Cardiac muscle cell (in vitro differentiated cells and primary cell): ENCODE measurements around the gene SLC46A1. TPM values are rescaled to one million over a fixed set of nuclear protein-coding genes. Genes with fewer than 3 reads are reported as not detected.

Experiments used
- DNase-seq, 2 donors: peaks; one replicate each; pipeline versions ENCODE4 v3.0.0 to v3.0.0-alpha.2; 2010 to 2017; ENCODE audit warnings: low read depth in 1 of 2, low spot score in 1 of 2
- H3K27ac ChIP-seq: fragments of 200-600 bp; sonication (generic); 2 replicates; pipeline ENCODE4 v1.5.1; 2016
- H3K27me3 ChIP-seq: fragments of 200-600 bp; sonication (generic); 2 replicates; pipeline ENCODE4 v1.6.0; 2016; ENCODE audit warnings: control low read depth
- H3K36me3 ChIP-seq: fragments of 200-600 bp; sonication (generic); 2 replicates; pipeline ENCODE4 v1.5.1; 2016; ENCODE audit warnings: control low read depth
- H3K4me1 ChIP-seq: fragments of 200-600 bp; sonication (generic); 2 replicates; pipeline ENCODE4 v1.8.1; 2017; ENCODE audit warnings: low read depth, mild to moderate bottlenecking, mixed run types
- H3K4me3 ChIP-seq: fragments of 200-600 bp; sonication (generic); 2 replicates; pipeline ENCODE4 v1.5.1; 2016; ENCODE audit warnings: mild to moderate bottlenecking
- H3K9me3 ChIP-seq: fragments of 200-600 bp; sonication (generic); 2 replicates; pipeline ENCODE4 v1.5.1; 2017; ENCODE audit warnings: low read depth, mild to moderate bottlenecking, control low read depth
- polyA plus RNA-seq: library from polyadenylated mRNA; unstranded; fragments of >200 nt; fragmentation: Nextera tagmentation; extraction: Ambion mirVana; gene quantifications from 2 replicates; pipeline ENCODE4 v1.2.1, GENCODE V29; 2016
- total RNA-seq: library from RNA; depleted of rRNA; stranded (reverse); fragments of >200 nt; gene quantifications from 2 replicates; pipeline ENCODE4 v1.2.3, GENCODE V29; 2016
- TF ChIP-seq, protein P1 (sequence below): IDR thresholded peaks from 2 replicates; pipeline ENCODE4 v1.5.1; 2012; ENCODE audit warnings: low read depth, mild to moderate bottlenecking, low read length

Gene SLC46A1
- total and polyA plus RNA-seq, 2 experiments from 2014 or later: 8.4 to 11.6 TPM

DNA sequence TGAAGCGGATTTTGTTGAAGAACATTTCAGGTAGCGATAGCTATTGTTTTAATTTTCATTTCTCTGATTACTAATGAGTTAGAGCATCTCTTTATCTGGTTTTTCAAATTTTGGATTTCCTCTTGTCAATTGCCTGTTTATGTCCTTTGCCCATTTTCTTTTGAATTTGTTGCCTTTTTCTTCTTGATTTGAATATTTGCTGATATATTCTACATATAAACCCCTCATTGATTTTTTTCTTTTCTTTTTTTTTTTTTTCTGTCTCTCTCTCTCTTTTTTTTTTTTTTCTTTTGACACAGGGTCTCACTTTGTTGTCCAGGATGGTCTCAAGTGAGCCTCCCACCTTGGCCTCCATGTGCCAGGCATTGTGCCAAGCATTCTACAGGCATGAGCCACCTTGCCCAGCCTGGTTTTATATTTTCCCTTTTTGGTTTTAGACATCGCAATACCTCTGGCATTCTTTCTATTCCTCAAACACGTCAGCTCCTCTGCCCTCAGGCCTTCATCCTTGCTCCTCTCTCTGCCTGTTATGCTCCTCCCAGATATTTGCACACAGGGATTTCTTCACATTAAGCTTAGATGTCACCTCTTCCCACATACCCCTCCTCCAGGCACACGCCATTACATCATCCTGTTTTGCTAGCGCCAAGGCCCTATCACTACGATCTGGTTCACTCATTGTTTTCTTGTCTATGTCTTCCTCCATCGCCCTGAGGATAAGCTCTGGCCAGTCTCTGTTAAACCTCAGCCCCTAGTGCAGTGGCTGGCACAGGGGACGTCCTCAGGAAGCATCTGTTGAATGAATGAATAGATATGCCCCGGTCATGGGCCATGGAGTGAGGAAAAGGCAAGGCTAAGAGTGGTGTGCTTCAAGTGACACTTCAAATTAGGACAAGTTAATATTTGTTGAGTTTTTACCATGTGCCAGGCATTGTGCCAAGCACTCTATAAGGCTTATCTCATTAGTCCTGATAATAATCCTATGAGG lies 25.9 kb downstream of the SLC46A1 start:
- H3K27me3 ChIP-seq: peaks cover 59% of the 10 kb centered on the region
- TF ChIP-seq, protein P1, sequence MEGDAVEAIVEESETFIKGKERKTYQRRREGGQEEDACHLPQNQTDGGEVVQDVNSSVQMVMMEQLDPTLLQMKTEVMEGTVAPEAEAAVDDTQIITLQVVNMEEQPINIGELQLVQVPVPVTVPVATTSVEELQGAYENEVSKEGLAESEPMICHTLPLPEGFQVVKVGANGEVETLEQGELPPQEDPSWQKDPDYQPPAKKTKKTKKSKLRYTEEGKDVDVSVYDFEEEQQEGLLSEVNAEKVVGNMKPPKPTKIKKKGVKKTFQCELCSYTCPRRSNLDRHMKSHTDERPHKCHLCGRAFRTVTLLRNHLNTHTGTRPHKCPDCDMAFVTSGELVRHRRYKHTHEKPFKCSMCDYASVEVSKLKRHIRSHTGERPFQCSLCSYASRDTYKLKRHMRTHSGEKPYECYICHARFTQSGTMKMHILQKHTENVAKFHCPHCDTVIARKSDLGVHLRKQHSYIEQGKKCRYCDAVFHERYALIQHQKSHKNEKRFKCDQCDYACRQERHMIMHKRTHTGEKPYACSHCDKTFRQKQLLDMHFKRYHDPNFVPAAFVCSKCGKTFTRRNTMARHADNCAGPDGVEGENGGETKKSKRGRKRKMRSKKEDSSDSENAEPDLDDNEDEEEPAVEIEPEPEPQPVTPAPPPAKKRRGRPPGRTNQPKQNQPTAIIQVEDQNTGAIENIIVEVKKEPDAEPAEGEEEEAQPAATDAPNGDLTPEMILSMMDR: no peak

DNA sequence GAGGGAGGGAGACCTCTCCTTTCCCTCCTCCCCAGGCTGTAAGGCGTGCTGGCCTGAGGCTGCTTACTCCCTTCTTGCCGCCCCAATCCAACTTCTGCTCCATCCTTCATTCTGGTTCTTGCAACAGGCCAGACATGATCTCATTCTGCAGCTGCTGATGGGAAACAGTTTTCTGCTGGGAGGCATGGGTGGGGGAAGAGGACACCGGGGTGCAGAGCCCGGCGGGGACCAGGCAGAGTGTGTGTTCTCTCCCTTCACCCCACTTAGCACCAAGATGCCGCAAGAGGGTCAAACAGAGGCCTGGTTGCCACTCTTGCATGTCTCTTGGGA lies 33.1 kb downstream of the SLC46A1 start:
- Histone ChIP-seq H3K4me3 (no peak overlapping the region), H3K4me1 (peaks cover 12% of the 10 kb centered on the region), H3K9me3 (no peaks in the 10 kb centered on the region), H3K27me3 (peaks cover 16% of the 10 kb centered on the region), H3K27ac (no peak overlapping the region), H3K36me3 (no peaks in the 10 kb centered on the region)
- no peak for DNase-seq
- TF ChIP-seq, protein P1: no peak

More for the DNA sequence above, 25.9 kb downstream of the SLC46A1 start:
- no peaks in the 10 kb centered on the region for H3K9me3 ChIP-seq
- no peaks in the 10 kb centered on the region for H3K36me3 ChIP-seq
- no peak overlapping the region for H3K27ac ChIP-seq
- H3K4me1 ChIP-seq: no peaks in the 10 kb centered on the region
- no peak overlapping the region for H3K4me3 ChIP-seq
- peak in 1 of 2 donors; percentile 88 for DNase-seq

DNA sequence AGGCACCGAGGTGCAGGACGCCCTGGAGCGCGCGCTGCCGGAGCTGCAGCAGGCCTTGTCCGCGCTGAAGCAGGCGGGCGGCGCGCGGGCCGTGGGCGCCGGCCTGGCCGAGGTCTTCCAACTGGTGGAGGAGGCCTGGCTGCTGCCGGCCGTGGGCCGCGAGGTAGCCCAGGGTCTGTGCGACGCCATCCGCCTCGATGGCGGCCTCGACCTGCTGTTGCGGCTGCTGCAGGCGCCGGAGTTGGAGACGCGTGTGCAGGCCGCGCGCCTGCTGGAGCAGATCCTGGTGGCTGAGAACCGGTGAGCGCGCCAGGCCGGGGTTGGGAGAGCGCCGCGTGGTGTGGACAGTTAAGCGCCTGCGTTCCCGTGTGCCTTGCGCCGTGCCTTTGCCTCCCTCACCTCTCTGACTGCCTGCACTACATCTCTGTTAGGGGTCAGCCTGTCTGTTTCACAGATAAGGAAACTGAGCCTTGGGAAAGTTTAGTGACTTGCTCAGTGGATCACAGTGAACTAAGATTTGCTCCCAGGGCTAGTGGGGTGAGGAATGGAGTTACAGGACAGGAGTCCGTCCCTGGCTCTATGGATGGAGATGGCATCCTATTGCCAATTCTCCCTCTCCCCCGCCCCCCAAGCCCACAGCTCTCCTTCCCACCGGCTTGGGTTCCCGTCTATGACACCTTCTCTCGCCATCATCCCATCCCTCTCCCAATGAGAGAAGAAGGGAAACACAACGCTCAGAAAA lies 33.6 kb downstream of the SLC46A1 start:
- DNase-seq: peak in 1 of 2 donors; percentile 49
- H3K27ac ChIP-seq: no peak overlapping the region
- peaks cover 12% of the 10 kb centered on the region for H3K4me1 ChIP-seq
- no peaks in the 10 kb centered on the region for H3K36me3 ChIP-seq
- H3K9me3 ChIP-seq: no peaks in the 10 kb centered on the region
- peaks cover 16% of the 10 kb centered on the region for H3K27me3 ChIP-seq
- TF ChIP-seq, protein P1: no peak
- peak overlapping the region; percentile 22 for H3K4me3 ChIP-seq

DNA sequence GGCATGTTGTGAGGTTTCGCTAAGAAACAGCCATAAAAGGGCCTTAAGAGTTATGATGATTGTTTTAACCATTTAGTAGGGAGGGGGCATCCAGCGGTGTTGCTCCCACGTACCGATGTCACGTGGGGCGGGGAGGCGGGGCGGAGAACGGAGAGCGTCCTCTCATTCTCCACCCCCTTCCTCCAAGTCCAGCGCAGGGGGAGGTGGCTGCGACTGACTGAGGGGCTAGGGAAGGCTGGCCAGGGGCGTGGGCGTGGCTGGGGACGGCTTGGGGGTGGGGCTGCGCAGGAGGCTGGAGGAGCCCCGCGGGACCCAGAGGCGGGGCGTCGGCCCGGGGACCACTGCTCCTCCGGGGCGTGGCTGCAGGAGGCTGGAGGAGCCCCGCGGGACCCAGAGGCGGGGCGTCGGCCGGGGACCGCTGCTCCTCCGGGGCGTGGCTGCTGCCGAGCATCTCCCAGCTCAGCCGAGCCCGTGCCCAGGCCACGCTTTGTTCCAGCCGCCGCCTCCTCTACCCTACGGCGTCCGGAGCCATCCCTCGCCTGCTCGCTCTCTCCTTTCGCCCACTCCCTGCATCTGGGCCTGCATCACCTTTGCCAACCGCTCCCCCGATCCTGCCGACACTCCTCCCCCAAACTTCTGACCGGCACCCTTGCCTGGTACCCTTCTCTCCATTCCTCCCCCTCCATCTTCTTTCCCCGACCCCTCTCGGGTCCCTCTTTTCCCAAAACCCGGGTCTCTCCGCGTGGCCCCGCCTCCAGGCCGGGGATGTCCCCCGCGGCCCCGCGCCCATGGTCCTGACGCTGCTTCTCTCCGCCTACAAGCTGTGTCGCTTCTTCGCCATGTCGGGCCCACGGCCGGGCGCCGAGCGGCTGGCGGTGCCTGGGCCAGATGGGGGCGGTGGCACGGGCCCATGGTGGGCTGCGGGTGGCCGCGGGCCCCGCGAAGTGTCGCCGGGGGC lies 34.5 kb downstream of the SLC46A1 start, which contains the start of gene SARM1:
Gene SARM1, plus strand, starts transcription at position 450 of the 958 bp plus-strand sequence. Its CDS starts 339 bp downstream, at position 789.
- TF ChIP-seq, protein P1: no peak
- Histone ChIP-seq H3K36me3 (no peaks in the 10 kb centered on the region), H3K4me3 (peak within 1 kb of the TSS; percentile 22), H3K9me3 (no peaks in the 10 kb centered on the region), H3K27me3 (peaks cover 16% of the 10 kb centered on the region), H3K4me1 (peaks cover 12% of the 10 kb centered on the region), H3K27ac (peak within 1 kb of the TSS; percentile 77)
- DNase-seq: peak; percentile 95 to 97

DNA sequence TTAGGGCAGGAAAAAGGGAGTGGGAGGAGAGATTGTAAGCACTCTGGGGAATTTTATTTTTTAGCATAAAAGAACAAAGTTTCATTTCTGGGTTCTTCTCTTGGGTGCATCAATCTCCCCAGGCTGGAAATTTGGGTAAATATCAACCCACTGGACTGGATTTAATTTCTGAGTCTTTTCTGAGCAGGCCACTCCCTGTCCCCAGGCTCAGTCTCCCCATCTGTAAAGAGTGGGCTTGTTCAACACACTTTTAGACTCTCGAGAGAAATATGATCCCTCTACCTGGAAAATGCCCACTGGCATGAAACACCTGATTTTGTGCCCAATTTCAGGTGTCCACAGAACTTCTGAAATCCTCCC lies 35.3 kb downstream of the SLC46A1 start:
- peaks cover 16% of the 10 kb centered on the region for H3K27me3 ChIP-seq
- H3K36me3 ChIP-seq: no peaks in the 10 kb centered on the region

More for the DNA sequence above, 35.3 kb downstream of the SLC46A1 start:
- DNase-seq: no peak
- Histone ChIP-seq H3K9me3 (no peaks in the 10 kb centered on the region), H3K4me3 (no peak overlapping the region), H3K27ac (peak overlapping the region; percentile 77), H3K4me1 (peaks cover 12% of the 10 kb centered on the region)
- TF ChIP-seq, protein P1: no peak
